ENCODE data around the gene JCAD.

DNA sequence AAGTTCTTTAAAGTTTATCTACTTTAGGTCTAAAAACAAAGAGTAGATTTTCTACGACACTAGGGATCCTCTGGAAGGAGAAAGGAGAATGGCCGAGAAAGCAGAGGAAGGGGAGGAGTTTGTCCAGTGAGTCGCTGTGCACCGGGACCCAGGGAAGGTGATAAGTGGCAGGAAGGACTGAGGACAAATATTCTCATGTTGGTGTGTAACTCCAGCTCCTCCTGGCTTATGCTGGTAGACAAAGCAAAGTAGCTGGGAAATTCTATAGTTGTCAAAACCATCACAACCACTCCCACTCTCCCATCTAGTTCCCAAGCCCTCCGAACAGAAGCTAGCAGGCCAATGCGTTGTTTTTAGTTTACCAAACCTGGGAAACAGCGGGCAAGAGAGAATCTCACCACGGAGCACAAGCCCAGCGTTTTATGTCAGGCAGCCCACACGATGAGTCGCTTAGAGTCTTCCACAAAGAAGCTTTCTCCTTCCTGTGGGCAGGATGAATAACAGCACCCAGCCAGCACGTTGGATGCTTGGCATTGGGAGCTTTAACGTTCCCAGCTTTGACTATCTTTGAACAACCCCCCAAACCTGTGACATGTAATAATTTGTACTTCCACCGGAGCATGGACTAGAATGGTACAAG, 32.9 kb upstream of the JCAD start:
- TF ChIP-seq REST (IDR thresholded peaks at IDR 0.05) = no peak
- no peak for TF ChIP-seq RAD21 (conservative IDR thresholded peaks at IDR 0.05 in 1 of 2, IDR thresholded peaks at IDR 0.05 in 1 of 2)
- TF ChIP-seq CTCF (IDR thresholded peaks at IDR 0.05) = no peak
- TF ChIP-seq CHD2 (IDR thresholded peaks at IDR 0.05; ENCODE audit: low read length, partially characterized antibody) = no peak
- no peak for TF ChIP-seq MAFK (IDR thresholded peaks at IDR 0.05; ENCODE audit: partially characterized antibody)
- no peak for TF ChIP-seq FOSL2 (IDR thresholded peaks at IDR 0.05)
- no peak for TF ChIP-seq FOSL2 (CRISPR knock-in tag; IDR thresholded peaks at IDR 0.05)
- no peak for TF ChIP-seq POLR2A (IDR thresholded peaks at IDR 0.05; ENCODE audit: low read length)
- TF ChIP-seq SMC3 (IDR thresholded peaks at IDR 0.05) = no peak
- TF ChIP-seq RCOR1 (IDR thresholded peaks at IDR 0.05; ENCODE audit: low read depth, low read length) = no peak
- no peak for TF ChIP-seq ZC3H11A (IDR thresholded peaks at IDR 0.05)
- no peak for TF ChIP-seq EP300 (IDR thresholded peaks at IDR 0.05)
- TF ChIP-seq, protein P1, sequence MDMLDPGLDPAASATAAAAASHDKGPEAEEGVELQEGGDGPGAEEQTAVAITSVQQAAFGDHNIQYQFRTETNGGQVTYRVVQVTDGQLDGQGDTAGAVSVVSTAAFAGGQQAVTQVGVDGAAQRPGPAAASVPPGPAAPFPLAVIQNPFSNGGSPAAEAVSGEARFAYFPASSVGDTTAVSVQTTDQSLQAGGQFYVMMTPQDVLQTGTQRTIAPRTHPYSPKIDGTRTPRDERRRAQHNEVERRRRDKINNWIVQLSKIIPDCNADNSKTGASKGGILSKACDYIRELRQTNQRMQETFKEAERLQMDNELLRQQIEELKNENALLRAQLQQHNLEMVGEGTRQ (IDR thresholded peaks at IDR 0.05) = no peak
- TF ChIP-seq PHF8 (IDR thresholded peaks at IDR 0.05; ENCODE audit: borderline replicate concordance, low read depth) = no peak

Data from A549 (cell line).